Measurements from ENCODE around the gene TBC1D3L.
"Not testable (repeated sequence)": the region's sequence is repeated elsewhere in the genome, so short reads cannot be mapped to it uniquely, and the experiment has no call there.

The TBC1D3L gene

GRCh38 chr17:37988960-37989359, at the start of gene TBC1D3L:
Gene TBC1D3L, minus strand, starts transcription at chr17:37989060. Its CDS starts 1,540 bp downstream, at chr17:37987520.
- DNase-seq: not testable (repeated sequence)

DNA sequence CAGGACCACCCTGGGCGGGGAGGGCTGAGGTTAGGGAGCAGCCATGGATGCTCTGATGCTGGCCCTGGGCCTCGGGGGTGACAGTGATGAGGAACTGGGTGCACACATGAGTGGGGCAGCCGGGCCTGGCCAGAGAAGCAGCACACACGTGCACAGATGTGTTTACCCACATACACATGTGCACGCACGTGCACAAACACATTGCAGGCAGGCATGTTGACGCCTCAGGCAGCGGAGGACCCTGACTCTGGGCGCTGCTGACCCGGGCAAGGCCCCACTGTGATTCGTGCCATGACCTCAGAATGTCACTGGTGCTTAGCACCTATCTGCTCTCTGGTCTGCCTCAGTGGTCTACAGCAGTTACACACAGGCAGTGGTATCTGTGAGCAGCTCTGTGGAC, 14.8 kb upstream of the TBC1D3L start, which contains the start of gene TBC1D3D:
TBC1D3D (plus strand) TSS at position 301 of the 400 bp plus-strand sequence. CDS start 1,585 bp downstream, outside the sequence.
- DNase-seq: not testable (repeated sequence)

Measured in stimulated activated CD4-positive, alpha-beta T cell treated with anti-CD3 and anti-CD28 coated beads, Interleukin-12 subunit alpha, Interleukin-12 subunit beta, amount 100 ng/mL, for 4 hours (primary cell).